Ishikawa (cell line): Measurements from ENCODE around the gene PPAN.

Source experiments
- CEBPB ChIP-seq: IDR thresholded peaks from 2 replicates; pipeline ENCODE4 v1.6.1; 2012
- CREB1 ChIP-seq: IDR thresholded peaks from 2 replicates; pipeline ENCODE4 v1.6.1; 2012; ENCODE audit warnings: low read depth
- EGR1 ChIP-seq: IDR thresholded peaks from 2 replicates; pipeline ENCODE4 v1.6.1; 2012
- EP300 ChIP-seq: IDR thresholded peaks from 2 replicates; pipeline ENCODE4 v1.6.1; 2012; ENCODE audit warnings: borderline replicate concordance
- FOXM1 ChIP-seq: IDR thresholded peaks from 2 replicates; pipeline ENCODE4 v1.6.1; 2012; ENCODE audit warnings: low read depth, borderline replicate concordance
- MAX ChIP-seq: IDR thresholded peaks from 2 replicates; pipeline ENCODE4 v1.6.1; 2012
- NFIC ChIP-seq: IDR thresholded peaks from 2 replicates; pipeline ENCODE4 v1.6.1; 2012
- RAD21 ChIP-seq: IDR thresholded peaks from 2 replicates; pipeline ENCODE4 v1.6.1; 2012; ENCODE audit warnings: low read depth
- REST ChIP-seq: IDR thresholded peaks from 2 replicates; pipeline ENCODE4 v1.6.1; 2012; ENCODE audit warnings: low read depth, mild to moderate bottlenecking
- TAF1 ChIP-seq: IDR thresholded peaks from 2 replicates; pipeline ENCODE4 v1.6.1; 2012; ENCODE audit warnings: low read depth, mild to moderate bottlenecking
- TCF12 ChIP-seq: IDR thresholded peaks from 2 replicates; pipeline ENCODE4 v1.6.1; 2012; ENCODE audit warnings: low read depth
- TEAD4 ChIP-seq: IDR thresholded peaks from 2 replicates; pipeline ENCODE4 v1.6.1; 2012
- USF1 ChIP-seq: IDR thresholded peaks from 2 replicates; pipeline ENCODE4 v1.6.1; 2012
- YY1 ChIP-seq: IDR thresholded peaks from 2 replicates; pipeline ENCODE4 v1.6.1; 2012; ENCODE audit warnings: low read depth
- ZBTB7A ChIP-seq: IDR thresholded peaks from 2 replicates; pipeline ENCODE4 v1.6.1; 2012; ENCODE audit warnings: low read depth

The PPAN gene

DNA sequence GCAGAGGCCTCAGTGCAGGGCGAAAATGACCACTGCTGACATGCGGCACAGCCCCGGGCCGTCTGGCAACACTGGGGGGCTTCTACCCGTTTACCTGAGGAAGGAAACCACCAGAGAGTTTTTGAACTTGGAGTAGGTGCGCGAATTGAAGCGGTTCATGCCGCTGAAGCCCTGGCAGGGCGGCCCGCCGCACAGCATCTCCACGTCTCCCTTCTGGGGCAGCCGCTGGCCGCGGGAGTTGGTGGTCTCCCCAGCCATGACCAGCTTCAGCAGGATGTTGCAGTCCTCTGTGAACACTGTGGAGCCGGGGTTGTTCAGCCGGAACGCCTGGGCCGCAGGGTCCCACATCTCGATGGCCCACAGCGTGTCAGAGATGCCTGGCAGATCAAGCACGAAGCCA, 33.8 kb downstream of the PPAN start:
- TF ChIP-seq TCF12 (no peak), USF1 (no peak), FOXM1 (no peak), CEBPB (no peak), REST (no peak), NFIC (no peak), EP300 (no peak), TAF1 (no peak)

- TF ChIP-seq RAD21, result no peak
- TF ChIP-seq EGR1, result no peak
- TF ChIP-seq CEBPB, result no peak
- TF ChIP-seq REST, result no peak
- TF ChIP-seq ZBTB7A, result no peak
- no peak for TF ChIP-seq CREB1
- TF ChIP-seq TAF1, result no peak
- TF ChIP-seq FOXM1, result no peak
- TF ChIP-seq TCF12, result no peak
- TF ChIP-seq USF1, result no peak
- TF ChIP-seq MAX, result no peak
- TF ChIP-seq TEAD4, result no peak
- TF ChIP-seq EP300, result no peak
- TF ChIP-seq NFIC, result no peak
Measured at GRCh38 chr19:10141479-10141878, 35.3 kb downstream of the PPAN start.

DNA sequence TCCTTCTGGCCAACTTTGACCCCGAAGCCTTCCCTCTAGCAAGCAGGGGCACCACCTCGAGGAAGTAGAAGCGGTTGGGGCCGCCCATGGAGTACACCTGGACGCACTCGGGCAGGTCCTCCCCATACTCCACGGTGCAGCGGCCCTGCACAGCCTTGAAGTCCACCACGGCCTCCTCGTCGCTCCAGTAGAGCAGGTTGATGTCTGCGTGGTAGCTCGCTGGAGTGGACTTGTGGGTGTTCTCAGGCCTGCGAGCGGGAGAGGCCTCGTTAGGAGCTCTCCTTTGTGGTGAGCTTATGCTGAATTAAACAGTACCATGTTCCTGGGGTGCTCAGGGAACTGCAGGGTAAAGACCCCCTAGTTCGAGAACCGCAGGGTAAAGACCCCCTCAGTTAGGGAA, 35.8 kb downstream of the PPAN start:
- TF ChIP-seq CREB1 (no peak), TCF12 (no peak), CEBPB (no peak), NFIC (no peak), TAF1 (no peak), MAX (no peak), ZBTB7A (no peak)

- no peak for TF ChIP-seq EP300
- TF ChIP-seq YY1, result no peak
- TF ChIP-seq EGR1, result no peak
- TF ChIP-seq TEAD4, result no peak
- TF ChIP-seq TAF1, result no peak
- TF ChIP-seq USF1, result no peak
- no peak for TF ChIP-seq MAX
- no peak for TF ChIP-seq REST
- TF ChIP-seq NFIC, result no peak
- no peak for TF ChIP-seq RAD21
- TF ChIP-seq ZBTB7A, result no peak; the same call in 1 of the 2 replicates
- TF ChIP-seq TCF12, result no peak
- TF ChIP-seq FOXM1, result no peak
- no peak for TF ChIP-seq CREB1
Measured at GRCh38 chr19:10142701-10143375, 36.7 kb downstream of the PPAN start.
